ENCODE measurements around the gene SLC28A3.
A peak's percentile ranks its signal among the peaks of the same experiment; 100 is the strongest.

Gene SLC28A3

GRCh38 chr9:84339962-84340361 is 596 bp downstream of the SLC28A3 start:
- DNase-seq (ENCODE audit: low spot score) = no peak

GRCh38 chr9:84339503-84339902 is 1.1 kb downstream of the SLC28A3 start:
- DNase-seq (ENCODE audit: low spot score) = no peak

GRCh38 chr9:84338792-84339191 is 1.8 kb downstream of the SLC28A3 start:
- no peak for DNase-seq (ENCODE audit: low spot score)

- no peak for DNase-seq (ENCODE audit: low spot score)
Observed at GRCh38 chr9:84337252-84337651, 3.3 kb downstream of the SLC28A3 start.

GRCh38 chr9:84331119-84331809 is 9.3 kb downstream of the SLC28A3 start:
- no peak for DNase-seq (ENCODE audit: low spot score)

GRCh38 chr9:84330246-84330645 is 10.3 kb downstream of the SLC28A3 start:
- DNase-seq (ENCODE audit: low spot score) = no peak

- no peak for DNase-seq (ENCODE audit: low spot score)
Observed at GRCh38 chr9:84327184-84327583, 13.4 kb downstream of the SLC28A3 start.

- DNase-seq (ENCODE audit: low spot score) = peak; percentile 21
Observed at GRCh38 chr9:84325347-84325973, 15.1 kb downstream of the SLC28A3 start.

- DNase-seq (ENCODE audit: low spot score) = no peak
Observed at GRCh38 chr9:84324811-84325210, 15.7 kb downstream of the SLC28A3 start.

GRCh38 chr9:84323858-84324257 is 16.7 kb downstream of the SLC28A3 start:
- DNase-seq (ENCODE audit: low spot score) = no peak

GRCh38 chr9:84322828-84323227 is 17.7 kb downstream of the SLC28A3 start:
- DNase-seq (ENCODE audit: low spot score) = no peak

GRCh38 chr9:84320231-84320630 is 20.3 kb downstream of the SLC28A3 start:
- DNase-seq (ENCODE audit: low spot score) = no peak

- no peak for DNase-seq (ENCODE audit: low spot score)
Observed at GRCh38 chr9:84319632-84320031, 20.9 kb downstream of the SLC28A3 start.

GRCh38 chr9:84318981-84319380 is 21.6 kb downstream of the SLC28A3 start:
- no peak for DNase-seq (ENCODE audit: low spot score)

- no peak for DNase-seq (ENCODE audit: low spot score)
Observed at GRCh38 chr9:84317563-84317962, 23.0 kb downstream of the SLC28A3 start.

GRCh38 chr9:84315278-84315877 is 25.2 kb downstream of the SLC28A3 start:
- DNase-seq (ENCODE audit: low spot score) = peak; percentile 57

- no peak for DNase-seq (ENCODE audit: low spot score)
Observed at GRCh38 chr9:84314306-84314705, 26.3 kb downstream of the SLC28A3 start.

- DNase-seq (ENCODE audit: low spot score) = no peak
Observed at GRCh38 chr9:84310883-84311282, 29.7 kb downstream of the SLC28A3 start.

- DNase-seq (ENCODE audit: low spot score) = no peak
Observed at GRCh38 chr9:84305497-84306131, 34.9 kb downstream of the SLC28A3 start.

- DNase-seq (ENCODE audit: low spot score) = no peak
Observed at GRCh38 chr9:84304166-84304565, 36.4 kb downstream of the SLC28A3 start.

GRCh38 chr9:84303061-84303460 is 37.5 kb downstream of the SLC28A3 start:
- DNase-seq (ENCODE audit: low spot score) = no peak

GRCh38 chr9:84301851-84302250 is 38.7 kb downstream of the SLC28A3 start:
- DNase-seq (ENCODE audit: low spot score) = no peak

- no peak for DNase-seq (ENCODE audit: low spot score)
Observed at GRCh38 chr9:84300271-84300670, 40.3 kb downstream of the SLC28A3 start.

All from RKO (cell line).